Ishikawa (cell line): ENCODE results near the gene SMAD3.

ENCODE experiments used
- CEBPB ChIP-seq: IDR thresholded peaks from 2 replicates; pipeline ENCODE4 v1.6.1; 2012
- CREB1 ChIP-seq: IDR thresholded peaks from 2 replicates; pipeline ENCODE4 v1.6.1; 2012; ENCODE audit warnings: low read depth
- EP300 ChIP-seq: IDR thresholded peaks from 2 replicates; pipeline ENCODE4 v1.6.1; 2012; ENCODE audit warnings: borderline replicate concordance
- MAX ChIP-seq: IDR thresholded peaks from 2 replicates; pipeline ENCODE4 v1.6.1; 2012
- REST ChIP-seq: IDR thresholded peaks from 2 replicates; pipeline ENCODE4 v1.6.1; 2012; ENCODE audit warnings: low read depth, mild to moderate bottlenecking
- TAF1 ChIP-seq: IDR thresholded peaks from 2 replicates; pipeline ENCODE4 v1.6.1; 2012; ENCODE audit warnings: low read depth, mild to moderate bottlenecking
- TCF12 ChIP-seq: IDR thresholded peaks from 2 replicates; pipeline ENCODE4 v1.6.1; 2012; ENCODE audit warnings: low read depth
- USF1 ChIP-seq: IDR thresholded peaks from 2 replicates; pipeline ENCODE4 v1.6.1; 2012
- YY1 ChIP-seq: IDR thresholded peaks from 2 replicates; pipeline ENCODE4 v1.6.1; 2012; ENCODE audit warnings: low read depth
- ZBTB7A ChIP-seq: IDR thresholded peaks from 2 replicates; pipeline ENCODE4 v1.6.1; 2012; ENCODE audit warnings: low read depth

GRCh38 chr15:67135494-67135893 lies 70.1 kb downstream of the SMAD3 start:
- TF ChIP-seq TCF12, result no peak
- TF ChIP-seq YY1, result no peak
- TF ChIP-seq TAF1, result no peak
- TF ChIP-seq CEBPB, result no peak
- no peak for TF ChIP-seq REST
- TF ChIP-seq MAX, result no peak
- no peak for TF ChIP-seq USF1
- TF ChIP-seq ZBTB7A, result no peak
- no peak for TF ChIP-seq CREB1
- TF ChIP-seq EP300, result no peak
